HepG2 (cell line): ENCODE measurements around the gene IQCE. TPM values are rescaled to one million over a fixed set of nuclear protein-coding genes. Genes with fewer than 3 reads are reported as not detected.

Source experiments
- ATF1 ChIP-seq: IDR thresholded peaks from 2 replicates; pipeline ENCODE4 v1.6.1; 2016; ENCODE audit warnings: mild to moderate bottlenecking, control low read depth
- CBX5 ChIP-seq: sonication (generic); formaldehyde crosslinking; IDR thresholded peaks from 2 replicates; pipeline ENCODE4 v1.4.0; 2020; ENCODE audit warnings: missing genetic modification reagents, borderline replicate concordance
- E2F2 ChIP-seq: sonication (generic); formaldehyde crosslinking; IDR thresholded peaks from 2 replicates; pipeline ENCODE4 v1.4.0; 2020; ENCODE audit warnings: missing genetic modification reagents, borderline replicate concordance
- GATAD1 ChIP-seq: IDR thresholded peaks from 2 replicates; pipeline ENCODE4 v1.6.1; 2016; ENCODE audit warnings: missing genetic modification reagents, missing compliant biosample characterization
- IKZF1 ChIP-seq: fragments of 450-650 bp; IDR thresholded peaks from 2 replicates; pipeline ENCODE4 v1.7.1; 2016
- IRF2 ChIP-seq: IDR thresholded peaks from 2 replicates; pipeline ENCODE4 v1.6.1; 2018; ENCODE audit warnings: missing genetic modification reagents, missing compliant biosample characterization
- KDM1A ChIP-seq: IDR thresholded peaks from 2 replicates; pipeline ENCODE4 v1.6.1; 2016; ENCODE audit warnings: missing compliant biosample characterization
- ZBTB46 ChIP-seq: sonication (generic); formaldehyde crosslinking; IDR thresholded peaks from 2 replicates; pipeline ENCODE4 v1.4.0; 2020; ENCODE audit warnings: mild to moderate bottlenecking, missing genetic modification reagents, borderline replicate concordance
- ZFX ChIP-seq: sonication (generic); formaldehyde crosslinking; IDR thresholded peaks from 2 replicates; pipeline ENCODE4 v1.4.0; 2020; ENCODE audit warnings: mild to moderate bottlenecking, low read depth, missing genetic modification reagents, moderate library complexity
- ZNF44 ChIP-seq: sonication (generic); formaldehyde crosslinking; IDR thresholded peaks from 2 replicates; pipeline ENCODE4 v1.5.1; 2020; ENCODE audit warnings: mild to moderate bottlenecking, missing genetic modification reagents
- ZNF446 ChIP-seq: sonication (generic); formaldehyde crosslinking; IDR thresholded peaks from 2 replicates; pipeline ENCODE4 v1.5.0; 2020; ENCODE audit warnings: mild to moderate bottlenecking, missing genetic modification reagents
- polyA plus RNA-seq, 8 experiments: library from polyadenylated mRNA; depleted of rRNA in 3 of 8; stranded (reverse) in 7 of 8; unstranded in 1 of 8; fragments of >200 nt; fragmentation: Illumina TruSeq in 4 of 8; extraction: Trizol in 4 of 8; gene quantifications; 2 replicates each; pipeline versions ENCODE4 v1.2.1 to v1.2.3, GENCODE V29; 2011 to 2016; ENCODE audit warnings: low read depth in 4 of 8, missing spikeins in 1 of 8, mixed read lengths in 1 of 8; ENCODE audit not compliant: insufficient read depth in 1 of 8
- total RNA-seq, 5 experiments: library from RNA; depleted of rRNA; stranded (reverse); fragments of >200 nt; fragmentation: Illumina TruSeq; extraction: Trizol; gene quantifications; 2 replicates each; pipeline ENCODE4 v1.2.3, GENCODE V29; 2016; ENCODE audit warnings: low read depth in 1 of 5
- TF ChIP-seq, protein P1 (sequence below): sonication (generic); formaldehyde crosslinking; IDR thresholded peaks from 2 replicates; pipeline ENCODE4 v1.9.0; 2021; ENCODE audit warnings: missing genetic modification reagents, borderline replicate concordance
- TF ChIP-seq, protein P2 (sequence below): sonication (generic); formaldehyde crosslinking; conservative IDR thresholded peaks from 2 replicates; pipeline ENCODE4 v1.8.1; 2023; ENCODE audit warnings: missing genetic modification reagents
- TF ChIP-seq, protein P3 (sequence below): sonication (generic); formaldehyde crosslinking; IDR thresholded peaks from 2 replicates; pipeline ENCODE4 v1.8.1; 2023; ENCODE audit warnings: mild to moderate bottlenecking, inconsistent platforms, moderate library complexity, missing genetic modification reagents, borderline replicate concordance
- TF ChIP-seq, protein P4 (sequence below): sonication (generic); formaldehyde crosslinking; IDR thresholded peaks from 2 replicates; pipeline ENCODE4 v1.5.0; 2020; ENCODE audit warnings: missing genetic modification reagents

Gene IQCE
- total and polyA plus RNA-seq, 2 of the 13 experiments (the other 11 are each of a cell fraction or from before 2014, with no cell fraction given): 1.5 to 2.5 TPM

DNA sequence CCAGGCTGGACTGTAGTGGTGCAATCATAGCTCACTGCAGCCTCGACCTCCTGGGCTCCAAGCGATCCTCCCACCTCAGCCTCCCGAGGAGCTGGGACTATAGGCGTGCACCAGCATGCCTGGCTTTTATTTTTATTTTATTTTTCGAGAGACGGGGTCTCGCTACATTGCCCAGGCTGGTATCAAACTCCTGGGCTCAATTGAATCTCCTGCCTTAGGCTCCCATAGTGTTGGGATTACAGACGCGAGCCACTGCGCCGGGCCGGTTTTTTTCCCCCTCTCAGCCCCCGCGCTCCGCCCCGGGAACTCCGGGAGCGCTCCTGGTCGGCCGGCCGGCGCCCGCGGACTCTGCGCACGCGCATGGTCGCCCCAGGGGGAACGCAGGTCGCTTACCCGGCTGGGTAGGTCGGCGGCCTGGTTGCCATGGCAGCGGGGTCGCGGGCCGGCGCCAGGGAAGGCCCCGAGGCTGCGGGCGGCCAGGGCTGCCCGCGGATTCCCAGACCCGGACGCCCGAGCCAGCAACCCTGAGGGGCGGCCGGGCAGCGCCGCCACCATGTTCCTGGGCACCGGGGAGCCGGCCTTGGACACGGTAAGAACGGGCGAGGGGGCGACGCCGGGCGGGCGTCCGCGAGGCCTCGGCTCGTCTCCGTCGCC is at the start of gene IQCE (continued):
- TF ChIP-seq ZFX (peak; percentile 77), KDM1A (CRISPR knock-in tag) (peak; percentile 70; the same call in 1 of the 2 replicates), ZNF44 (CRISPR knock-in tag) (0 out of 2 replicates have a peak, but pooled peaks have one; percentile 61), E2F2 (CRISPR knock-in tag) (no peak), ZNF446 (no peak), ZBTB46 (no peak), GATAD1 (CRISPR knock-in tag) (peak; percentile 43; the same call in 1 of the 2 replicates), ATF1 (CRISPR knock-in tag) (no peak), CBX5 (CRISPR knock-in tag) (no peak; the same call in 1 of the 2 replicates), IRF2 (CRISPR knock-in tag) (no peak), IKZF1 (no peak)
- TF ChIP-seq, protein P1, sequence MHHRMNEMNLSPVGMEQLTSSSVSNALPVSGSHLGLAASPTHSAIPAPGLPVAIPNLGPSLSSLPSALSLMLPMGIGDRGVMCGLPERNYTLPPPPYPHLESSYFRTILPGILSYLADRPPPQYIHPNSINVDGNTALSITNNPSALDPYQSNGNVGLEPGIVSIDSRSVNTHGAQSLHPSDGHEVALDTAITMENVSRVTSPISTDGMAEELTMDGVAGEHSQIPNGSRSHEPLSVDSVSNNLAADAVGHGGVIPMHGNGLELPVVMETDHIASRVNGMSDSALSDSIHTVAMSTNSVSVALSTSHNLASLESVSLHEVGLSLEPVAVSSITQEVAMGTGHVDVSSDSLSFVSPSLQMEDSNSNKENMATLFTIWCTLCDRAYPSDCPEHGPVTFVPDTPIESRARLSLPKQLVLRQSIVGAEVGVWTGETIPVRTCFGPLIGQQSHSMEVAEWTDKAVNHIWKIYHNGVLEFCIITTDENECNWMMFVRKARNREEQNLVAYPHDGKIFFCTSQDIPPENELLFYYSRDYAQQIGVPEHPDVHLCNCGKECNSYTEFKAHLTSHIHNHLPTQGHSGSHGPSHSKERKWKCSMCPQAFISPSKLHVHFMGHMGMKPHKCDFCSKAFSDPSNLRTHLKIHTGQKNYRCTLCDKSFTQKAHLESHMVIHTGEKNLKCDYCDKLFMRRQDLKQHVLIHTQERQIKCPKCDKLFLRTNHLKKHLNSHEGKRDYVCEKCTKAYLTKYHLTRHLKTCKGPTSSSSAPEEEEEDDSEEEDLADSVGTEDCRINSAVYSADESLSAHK: no peak
- TF ChIP-seq, protein P2, sequence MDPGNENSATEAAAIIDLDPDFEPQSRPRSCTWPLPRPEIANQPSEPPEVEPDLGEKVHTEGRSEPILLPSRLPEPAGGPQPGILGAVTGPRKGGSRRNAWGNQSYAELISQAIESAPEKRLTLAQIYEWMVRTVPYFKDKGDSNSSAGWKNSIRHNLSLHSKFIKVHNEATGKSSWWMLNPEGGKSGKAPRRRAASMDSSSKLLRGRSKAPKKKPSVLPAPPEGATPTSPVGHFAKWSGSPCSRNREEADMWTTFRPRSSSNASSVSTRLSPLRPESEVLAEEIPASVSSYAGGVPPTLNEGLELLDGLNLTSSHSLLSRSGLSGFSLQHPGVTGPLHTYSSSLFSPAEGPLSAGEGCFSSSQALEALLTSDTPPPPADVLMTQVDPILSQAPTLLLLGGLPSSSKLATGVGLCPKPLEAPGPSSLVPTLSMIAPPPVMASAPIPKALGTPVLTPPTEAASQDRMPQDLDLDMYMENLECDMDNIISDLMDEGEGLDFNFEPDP: no peak
- TF ChIP-seq, protein P3, sequence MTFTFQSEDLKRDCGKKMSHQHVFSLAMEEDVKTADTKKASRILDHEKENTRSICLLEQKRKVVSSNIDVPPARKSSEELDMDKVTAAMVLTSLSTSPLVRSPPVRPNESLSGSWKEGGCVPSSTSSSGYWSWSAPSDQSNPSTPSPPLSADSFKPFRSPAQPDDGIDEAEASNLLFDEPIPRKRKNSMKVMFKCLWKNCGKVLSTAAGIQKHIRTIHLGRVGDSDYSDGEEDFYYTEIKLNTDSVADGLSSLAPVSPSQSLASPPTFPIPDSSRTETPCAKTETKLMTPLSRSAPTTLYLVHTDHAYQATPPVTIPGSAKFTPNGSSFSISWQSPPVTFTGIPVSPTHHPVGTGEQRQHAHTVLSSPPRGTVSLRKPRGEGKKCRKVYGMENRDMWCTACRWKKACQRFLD (CRISPR knock-in tag): no peak
- TF ChIP-seq, protein P4, sequence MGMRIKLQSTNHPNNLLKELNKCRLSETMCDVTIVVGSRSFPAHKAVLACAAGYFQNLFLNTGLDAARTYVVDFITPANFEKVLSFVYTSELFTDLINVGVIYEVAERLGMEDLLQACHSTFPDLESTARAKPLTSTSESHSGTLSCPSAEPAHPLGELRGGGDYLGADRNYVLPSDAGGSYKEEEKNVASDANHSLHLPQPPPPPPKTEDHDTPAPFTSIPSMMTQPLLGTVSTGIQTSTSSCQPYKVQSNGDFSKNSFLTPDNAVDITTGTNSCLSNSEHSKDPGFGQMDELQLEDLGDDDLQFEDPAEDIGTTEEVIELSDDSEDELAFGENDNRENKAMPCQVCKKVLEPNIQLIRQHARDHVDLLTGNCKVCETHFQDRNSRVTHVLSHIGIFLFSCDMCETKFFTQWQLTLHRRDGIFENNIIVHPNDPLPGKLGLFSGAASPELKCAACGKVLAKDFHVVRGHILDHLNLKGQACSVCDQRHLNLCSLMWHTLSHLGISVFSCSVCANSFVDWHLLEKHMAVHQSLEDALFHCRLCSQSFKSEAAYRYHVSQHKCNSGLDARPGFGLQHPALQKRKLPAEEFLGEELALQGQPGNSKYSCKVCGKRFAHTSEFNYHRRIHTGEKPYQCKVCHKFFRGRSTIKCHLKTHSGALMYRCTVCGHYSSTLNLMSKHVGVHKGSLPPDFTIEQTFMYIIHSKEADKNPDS (CRISPR knock-in tag): no peak
